Upper lobe of left lung (tissue), 6 donors: ENCODE results near the gene SAP30BP. TPM values are rescaled to one million over a fixed set of nuclear protein-coding genes. Genes with fewer than 3 reads are reported as not detected.

Source experiments
- ATAC-seq, 2 donors: fragments of 200-7000 bp; cut with Tn5 transposase; one replicate each; pipeline ENCODE4 v1.9.1; 2022; ENCODE audit warnings: mild to moderate bottlenecking in 2 of 2, moderate library complexity in 2 of 2; ENCODE audit not compliant: low FRiP score in 2 of 2
- DNase-seq, 2 donors: peaks; one replicate each; pipeline ENCODE4 v3.0.0-alpha.2; 2019 to 2020
- H3K27ac ChIP-seq, 4 donors: fragments of 200-600 bp; sonication (generic); one replicate each; pipeline ENCODE4 v1.5.1; 2016 to 2019
- H3K27me3 ChIP-seq, 4 donors: fragments of 200-600 bp; sonication (generic); one replicate each; pipeline ENCODE4 v1.5.1; 2017 to 2019
- H3K36me3 ChIP-seq, 4 donors: fragments of 200-600 bp; sonication (generic); one replicate each; pipeline ENCODE4 v1.5.1; 2016 to 2019
- H3K4me1 ChIP-seq, 4 donors: fragments of 200-600 bp; sonication (generic); one replicate each; pipeline ENCODE4 v1.5.1; 2018 to 2019
- H3K4me3 ChIP-seq, 4 donors: fragments of 200-600 bp; sonication (generic); one replicate each; pipeline ENCODE4 v1.5.1; 2017 to 2019; ENCODE audit warnings: mild to moderate bottlenecking in 2 of 4, moderate library complexity in 1 of 4
- H3K9me3 ChIP-seq, 4 donors: fragments of 200-600 bp; sonication (generic); one replicate each; pipeline ENCODE4 v1.5.1; 2018 to 2019
- EP300 ChIP-seq, 4 donors: sonication (generic); formaldehyde crosslinking; IDR thresholded peaks; one replicate each; pipeline ENCODE4 v1.5.1; 2017; ENCODE audit warnings: antibody characterized with exemption in 4 of 4, control low read depth in 2 of 4
- POLR2A ChIP-seq, 4 donors: fragments of 450-650 bp; IDR thresholded peaks; one replicate each; pipeline ENCODE4 v1.5.1; 2016 to 2017; ENCODE audit warnings: antibody characterized with exemption in 4 of 4, mild to moderate bottlenecking in 2 of 4
- POLR2AphosphoS5 ChIP-seq, 2 donors: sonication (generic); formaldehyde crosslinking; IDR thresholded peaks; one replicate each; pipeline ENCODE4 v1.5.1; 2017; ENCODE audit warnings: antibody characterized with exemption in 2 of 2
- WGBS, 2 donors: methylation state at CpG; one replicate each; pipeline ENCODE4 v1.1.5; 2017 to 2018; 5-methylcytosine and 5-hydroxymethylcytosine counted together
- total RNA-seq, 6 donors: library from RNA; depleted of rRNA in 4 of 6; stranded (reverse); fragments of >200 nt in 4 of 6; gene quantifications; one replicate each; pipeline versions ENCODE4 v1.1.0 to v1.2.1, GENCODE V29; 2016 to 2021
- TF ChIP-seq, protein P1 (sequence below), 6 experiments: fragments of 450-650 bp in 4 of 6; fragments of 200-600 bp in 2 of 6; sonication (generic) in 2 of 6; IDR thresholded peaks; one replicate each; pipeline ENCODE4 v1.5.1; 2016 to 2019; ENCODE audit warnings: antibody characterized with exemption in 6 of 6
- donor health status: DM: no; HTN: no; CAD: no; lungs with moderate emphysema.
- donor health status: DM: no; HTN: yes; CAD: no; lungs with severe emphysema.

Gene SAP30BP
- total RNA-seq = 100 to 1,000 TPM in 1 of 6 donors, 10 to 100 TPM in 5; 64.1 to 125 (median 80.8) TPM

DNA sequence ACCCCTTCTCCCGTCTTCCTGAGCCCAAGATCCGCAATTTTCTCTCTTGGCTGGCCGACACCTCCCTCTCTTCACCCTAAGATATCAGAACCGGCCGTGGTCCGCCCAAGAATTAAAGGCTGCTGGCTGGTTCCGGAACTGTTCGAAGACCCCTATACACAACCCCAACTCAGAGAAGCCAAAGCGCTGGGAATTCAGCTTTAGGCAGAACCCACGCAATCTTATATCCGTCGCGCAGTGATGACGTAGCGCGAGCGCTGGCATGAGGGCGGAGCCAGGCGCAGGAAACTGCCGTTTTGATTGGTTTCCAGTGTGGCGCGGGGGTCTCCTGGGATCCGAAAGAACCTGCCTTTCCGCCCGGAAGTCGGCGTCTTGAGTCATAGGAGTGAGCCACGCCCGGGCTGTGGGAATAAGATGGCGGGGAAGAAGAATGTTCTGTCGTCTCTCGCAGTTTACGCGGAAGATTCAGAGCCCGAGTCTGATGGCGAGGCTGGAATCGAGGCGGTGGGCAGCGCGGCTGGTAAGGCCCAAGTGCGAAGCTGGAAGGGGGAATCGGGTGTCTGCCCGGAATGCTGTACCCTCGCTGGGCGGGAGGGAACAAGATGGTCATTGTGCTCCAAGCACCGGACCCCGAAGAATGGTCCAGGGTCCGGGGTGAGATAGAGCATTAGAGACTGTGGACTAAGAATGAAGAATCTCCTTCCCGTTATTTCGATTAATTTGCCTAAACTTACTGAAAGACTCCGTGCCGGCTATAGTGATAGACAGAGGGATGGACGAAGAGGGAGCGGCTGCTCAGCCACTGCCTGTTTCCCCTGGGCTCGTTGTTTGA lies at the start of gene SAP30BP, which contains the start of gene RECQL5:
SAP30BP (plus strand) TSS at position 380 of the 832 bp plus-strand sequence; CDS start at position 415, 35 bp downstream.
RECQL5 (minus strand) TSS at position 196 of the 832 bp plus-strand sequence. CDS start 597 bp downstream, outside the sequence.
- Histone ChIP-seq H3K27ac (peak within 1 kb of the TSS; percentile 85 to 96 (median 92)), H3K4me1 (peaks cover 19 to 44% (median 25%) of the 10 kb centered on the region in 4 donors), H3K4me3 (peak within 1 kb of the TSS; percentile 61 to 99 (median 90)), H3K36me3 (peaks cover 16 to 51% (median 37%) of the 10 kb centered on the region in 4 donors), H3K27me3 (no peaks in the 10 kb centered on the region), H3K9me3 (no peaks in the 10 kb centered on the region)
- TF ChIP-seq POLR2AphosphoS5 (IDR thresholded peaks at IDR 0.05) = peak; percentile 90 to 94
- TF ChIP-seq POLR2A (IDR thresholded peaks at IDR 0.05) = peak in 3 of 4 donors; percentile 74 to 87 (median 82)
- TF ChIP-seq, protein P1, sequence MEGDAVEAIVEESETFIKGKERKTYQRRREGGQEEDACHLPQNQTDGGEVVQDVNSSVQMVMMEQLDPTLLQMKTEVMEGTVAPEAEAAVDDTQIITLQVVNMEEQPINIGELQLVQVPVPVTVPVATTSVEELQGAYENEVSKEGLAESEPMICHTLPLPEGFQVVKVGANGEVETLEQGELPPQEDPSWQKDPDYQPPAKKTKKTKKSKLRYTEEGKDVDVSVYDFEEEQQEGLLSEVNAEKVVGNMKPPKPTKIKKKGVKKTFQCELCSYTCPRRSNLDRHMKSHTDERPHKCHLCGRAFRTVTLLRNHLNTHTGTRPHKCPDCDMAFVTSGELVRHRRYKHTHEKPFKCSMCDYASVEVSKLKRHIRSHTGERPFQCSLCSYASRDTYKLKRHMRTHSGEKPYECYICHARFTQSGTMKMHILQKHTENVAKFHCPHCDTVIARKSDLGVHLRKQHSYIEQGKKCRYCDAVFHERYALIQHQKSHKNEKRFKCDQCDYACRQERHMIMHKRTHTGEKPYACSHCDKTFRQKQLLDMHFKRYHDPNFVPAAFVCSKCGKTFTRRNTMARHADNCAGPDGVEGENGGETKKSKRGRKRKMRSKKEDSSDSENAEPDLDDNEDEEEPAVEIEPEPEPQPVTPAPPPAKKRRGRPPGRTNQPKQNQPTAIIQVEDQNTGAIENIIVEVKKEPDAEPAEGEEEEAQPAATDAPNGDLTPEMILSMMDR (IDR thresholded peaks at IDR 0.05) = peak in 1 of 6 experiments; percentile 17
- TF ChIP-seq EP300 (IDR thresholded peaks at IDR 0.05) = no peak
- ATAC-seq = peak; percentile 99 to 100
- peak; percentile 93 to 98 for DNase-seq
- WGBS, 2 donors = 0 to 1% methylated on average over 24 to 55 of the region's 55 CpGs

DNA sequence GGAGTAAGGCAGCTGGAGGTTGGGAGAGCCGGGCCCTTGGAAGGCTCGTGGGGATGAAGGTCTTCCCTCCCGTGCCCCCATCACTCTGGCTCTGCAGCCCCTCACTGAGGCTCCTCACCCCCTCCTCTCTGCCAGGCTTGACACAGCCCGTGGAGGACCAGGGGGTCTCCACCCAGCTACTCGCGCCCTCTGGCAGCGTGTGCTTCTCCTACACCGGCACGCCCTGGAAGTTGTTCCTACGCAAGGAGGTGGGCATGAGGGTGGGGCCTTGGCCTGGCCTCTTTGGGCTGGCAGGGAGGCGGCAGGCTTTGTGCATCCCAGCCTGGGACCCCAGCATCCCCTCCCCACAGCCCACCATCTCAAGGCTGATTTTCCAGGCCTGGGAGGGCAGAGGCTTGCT lies 49.5 kb upstream of the SAP30BP start:
- peaks cover 3 to 100% (median 77%) of the 10 kb centered on the region in 4 donors for H3K36me3 ChIP-seq
- H3K4me3 ChIP-seq = no peak overlapping the region
- H3K27me3 ChIP-seq = no peaks in the 10 kb centered on the region
- WGBS, 2 donors = 86 to 90% methylated on average over 7 to 10 of the region's 11 CpGs
- DNase-seq = peak in 1 of 2 donors; percentile 55
- no peak for ATAC-seq
- no peak overlapping the region for H3K27ac ChIP-seq
- no peak for TF ChIP-seq POLR2AphosphoS5 (IDR thresholded peaks at IDR 0.05)
- TF ChIP-seq POLR2A (IDR thresholded peaks at IDR 0.05) = no peak
- TF ChIP-seq, protein P1 (IDR thresholded peaks at IDR 0.05) = no peak
- TF ChIP-seq EP300 (IDR thresholded peaks at IDR 0.05) = no peak
- H3K9me3 ChIP-seq = no peaks in the 10 kb centered on the region
- H3K4me1 ChIP-seq = no peaks in the 10 kb centered on the region

DNA sequence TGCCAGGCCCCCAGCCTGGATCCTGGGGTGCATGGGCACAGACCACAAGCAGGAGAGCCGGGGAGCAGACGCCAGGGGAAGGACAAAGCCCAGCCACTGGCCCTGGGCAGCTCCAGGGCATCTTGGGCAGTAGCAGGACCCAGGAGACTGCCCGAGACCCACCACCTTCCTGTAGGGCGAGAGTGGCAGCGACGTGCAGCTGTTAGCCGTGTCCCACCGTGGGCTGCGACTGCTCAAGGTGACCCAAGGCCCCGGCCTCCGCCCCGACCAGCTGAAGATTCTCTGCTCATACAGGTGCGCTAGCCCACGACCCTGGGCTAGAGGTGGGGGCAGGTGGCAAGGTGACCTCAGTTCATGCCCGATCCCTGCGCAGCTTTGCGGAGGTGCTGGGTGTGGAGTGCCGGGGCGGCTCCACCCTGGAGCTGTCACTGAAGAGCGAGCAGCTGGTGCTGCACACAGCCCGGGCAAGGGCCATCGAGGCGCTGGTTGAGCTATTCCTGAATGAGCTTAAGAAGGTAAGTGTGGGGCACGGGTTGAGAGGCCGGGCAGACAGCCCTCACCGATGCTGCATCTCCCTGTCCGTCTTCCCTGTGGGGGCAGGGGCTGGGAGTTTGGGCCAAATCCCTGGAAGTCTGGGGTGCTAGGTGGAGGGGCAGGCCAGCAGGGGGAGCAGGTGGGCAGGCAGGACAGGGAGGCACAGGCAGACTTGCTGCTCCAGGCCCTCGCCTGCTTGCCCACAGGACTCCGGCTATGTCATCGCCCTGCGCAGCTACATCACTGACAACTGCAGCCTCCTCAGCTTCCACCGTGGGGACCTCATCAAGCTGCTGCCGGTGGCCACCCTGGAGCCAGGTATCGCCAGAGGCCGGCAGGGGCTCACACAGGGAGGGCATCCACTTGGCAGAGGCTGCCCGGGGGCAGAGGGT lies 47.4 kb upstream of the SAP30BP start:
- no peak overlapping the region for H3K4me3 ChIP-seq
- no peak for ATAC-seq
- 82 to 90% methylated on average over 13 to 26 of the region's 36 CpGs for WGBS, 2 donors

DNA sequence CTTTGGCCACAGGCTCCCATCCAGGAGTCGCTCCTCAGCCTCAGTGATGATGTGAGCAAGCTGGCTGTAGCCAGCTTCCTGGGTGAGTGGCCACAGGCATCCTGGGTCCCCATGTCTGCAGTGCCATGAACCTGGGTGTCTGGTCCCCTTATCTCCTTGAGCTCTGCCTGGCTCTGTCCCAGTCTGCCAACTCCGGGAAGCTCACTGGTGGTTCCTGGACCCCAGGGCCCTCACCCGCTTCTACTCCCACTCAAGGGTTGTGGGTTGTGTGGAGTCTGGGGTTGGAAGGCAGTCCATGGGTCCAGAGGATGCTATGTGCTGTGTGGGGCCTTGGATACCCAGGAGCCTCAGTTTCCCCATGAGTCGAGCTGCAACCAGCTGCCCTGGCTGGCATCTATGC lies 45.6 kb upstream of the SAP30BP start:
- DNase-seq (no peak), ATAC-seq (no peak)
- Histone ChIP-seq H3K4me3 (no peak overlapping the region), H3K4me1 (no peaks in the 10 kb centered on the region), H3K27ac (no peak overlapping the region), H3K9me3 (no peaks in the 10 kb centered on the region), H3K36me3 (peaks cover 9 to 98% (median 67%) of the 10 kb centered on the region in 4 donors), H3K27me3 (no peaks in the 10 kb centered on the region)
- 83 to 90% methylated on average over 1 to 4 of the region's 4 CpGs for WGBS, 2 donors
- TF ChIP-seq POLR2A (IDR thresholded peaks at IDR 0.05) (no peak), POLR2AphosphoS5 (IDR thresholded peaks at IDR 0.05) (no peak), EP300 (IDR thresholded peaks at IDR 0.05) (no peak)
- TF ChIP-seq, protein P1 (IDR thresholded peaks at IDR 0.05) = no peak

More for the DNA sequence above, 47.4 kb upstream of the SAP30BP start:
- DNase-seq = peak in 1 of 2 donors; percentile 76
- H3K27me3 ChIP-seq = no peaks in the 10 kb centered on the region
- peaks cover 4 to 98% (median 68%) of the 10 kb centered on the region in 4 donors for H3K36me3 ChIP-seq
- H3K27ac ChIP-seq = no peak overlapping the region
- TF ChIP-seq, protein P1 (IDR thresholded peaks at IDR 0.05) = peak in 3 of 6 experiments; percentile 10 to 33 (median 19)
- no peak for TF ChIP-seq POLR2AphosphoS5 (IDR thresholded peaks at IDR 0.05)
- no peaks in the 10 kb centered on the region for H3K9me3 ChIP-seq
- H3K4me1 ChIP-seq = no peaks in the 10 kb centered on the region
